Activated T-cell treated with anti-CD3 and anti-CD28 coated beads, Interleukin-2, amount 50 U/mL, for 72 hours (primary cell): ENCODE measurements around the gene ZFHX3. TPM values are rescaled to one million over a fixed set of nuclear protein-coding genes. Genes with fewer than 3 reads are reported as not detected.

Experiments used
- ATAC-seq, 2 donors: fragments of 150-1000 bp; cut with Tn5 transposase; replicated peaks in 1 of 2; 2 replicates each; pipeline ENCODE4 v1.10.0; 2021; ENCODE audit warnings: moderate library complexity in 2 of 2, mild to moderate bottlenecking in 1 of 2
- DNase-seq, 2 donors: peaks; one replicate each; pipeline ENCODE4 v3.0.0; 2021 to 2022; ENCODE audit warnings: mixed read lengths in 1 of 2
- H3K27ac Mint-ChIP-seq: one replicate; pipeline ENCODE4 v1.8.0; 2022; ENCODE audit warnings: mild to moderate bottlenecking, moderate library complexity, mixed read lengths
- H3K27me3 Mint-ChIP-seq: one replicate; pipeline ENCODE4 v1.8.0; 2022; ENCODE audit warnings: low read depth, mixed read lengths
- H3K36me3 Mint-ChIP-seq, 2 donors: one replicate each; pipeline ENCODE4 v1.8.0; 2022; ENCODE audit warnings: mixed read lengths in 2 of 2, mild to moderate bottlenecking in 1 of 2; ENCODE audit not compliant: insufficient read depth in 2 of 2
- H3K4me1 Mint-ChIP-seq: one replicate; pipeline ENCODE4 v1.8.0; 2022; ENCODE audit warnings: low read depth, mixed read lengths
- H3K4me3 Mint-ChIP-seq, 2 donors: one replicate each; pipeline ENCODE4 v1.8.0; 2022; ENCODE audit warnings: mild to moderate bottlenecking in 2 of 2, mixed read lengths in 2 of 2, moderate library complexity in 2 of 2
- H3K9me3 Mint-ChIP-seq, 2 donors: one replicate each; pipeline ENCODE4 v1.8.0; 2022; ENCODE audit warnings: mixed read lengths in 2 of 2
- total RNA-seq, 2 donors: library from RNA; stranded (reverse); gene quantifications; one replicate each; pipeline ENCODE4 v1.2.3, GENCODE V29; 2022

Gene ZFHX3
- total RNA-seq, 2 donors from 2014 or later: 0.35 to 1.0 TPM

DNA sequence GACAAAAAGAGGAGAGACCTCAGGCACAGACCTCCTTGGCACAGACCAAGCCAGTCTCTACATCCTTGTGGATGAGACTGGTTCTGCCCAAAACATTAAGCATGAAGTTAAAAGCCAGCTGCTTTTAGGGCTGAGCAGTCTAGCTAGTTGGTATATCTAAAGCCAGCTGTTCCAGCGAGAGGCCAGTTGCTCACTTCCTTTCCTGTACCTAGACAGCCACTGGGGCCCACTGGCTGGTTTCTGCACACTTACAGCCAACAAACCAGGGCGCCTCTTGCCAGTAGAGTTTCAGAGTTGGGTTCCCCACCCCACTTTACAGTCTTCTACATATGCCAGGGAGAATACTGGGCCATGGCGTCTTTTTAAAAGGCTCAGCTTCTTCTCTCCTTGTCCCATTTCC is 242.4 kb downstream of the ZFHX3 start:
- no peaks in the 10 kb centered on the region for H3K36me3 Mint-ChIP-seq
- H3K27me3 Mint-ChIP-seq: no peaks in the 10 kb centered on the region
- ATAC-seq: no peak
- H3K9me3 Mint-ChIP-seq: no peaks in the 10 kb centered on the region
- DNase-seq: no peak
- no peak overlapping the region for H3K27ac Mint-ChIP-seq
- no peak overlapping the region for H3K4me3 Mint-ChIP-seq
- no peaks in the 10 kb centered on the region for H3K4me1 Mint-ChIP-seq

DNA sequence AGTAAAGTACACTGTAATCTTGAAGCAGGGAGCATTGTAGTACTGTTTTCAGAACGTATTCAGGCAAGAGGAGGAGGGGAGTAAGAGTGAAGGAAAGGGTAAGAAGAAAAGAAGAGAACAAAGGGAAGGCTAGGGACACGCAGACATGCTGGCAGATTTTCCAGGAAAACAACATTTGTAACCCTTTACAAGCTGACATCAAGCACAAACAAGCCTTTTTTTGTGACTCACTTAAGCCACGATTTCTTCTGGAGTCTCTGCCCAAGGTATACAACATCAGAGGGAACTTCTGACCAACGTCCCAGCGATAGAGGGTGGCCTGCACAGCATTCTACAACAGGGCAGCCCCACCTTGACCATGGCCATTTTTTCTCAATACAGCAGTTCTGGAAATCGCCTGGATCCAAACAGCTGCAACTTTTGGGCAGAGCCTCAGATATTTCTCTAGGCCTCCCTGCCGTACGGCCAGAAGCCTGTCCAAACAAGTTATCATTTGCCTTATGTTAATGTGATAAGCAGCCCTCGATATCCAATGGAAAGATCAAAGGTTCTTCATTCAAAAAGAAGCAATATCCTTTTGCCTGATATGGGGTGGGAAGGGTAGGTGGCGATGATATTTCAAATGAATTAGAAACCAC is 247.3 kb downstream of the ZFHX3 start:
- Mint-ChIP-seq H3K27me3 (no peaks in the 10 kb centered on the region), H3K4me3 (no peak overlapping the region), H3K36me3 (no peaks in the 10 kb centered on the region), H3K9me3 (no peaks in the 10 kb centered on the region), H3K4me1 (no peaks in the 10 kb centered on the region), H3K27ac (no peak overlapping the region)
- ATAC-seq: no peak
- DNase-seq: no peak

DNA sequence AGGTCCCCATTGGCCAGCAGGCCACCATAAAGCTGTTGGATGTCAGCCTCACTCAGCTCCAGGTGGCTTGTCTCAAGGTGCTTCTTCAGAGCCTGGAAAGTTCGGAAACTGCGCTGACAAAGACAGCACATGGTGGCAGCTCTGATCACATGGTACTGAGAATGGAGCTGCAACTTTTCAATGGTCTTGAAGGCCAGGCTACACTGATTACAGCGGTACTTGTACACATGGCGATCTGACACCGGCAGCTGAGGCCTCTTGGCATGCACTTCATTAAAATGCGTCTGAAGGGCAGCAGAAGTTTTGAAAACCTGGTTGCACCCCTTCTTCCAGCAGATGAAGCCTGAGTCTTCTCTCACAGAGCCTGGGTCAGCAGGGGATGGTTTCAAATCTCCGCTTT is 249.7 kb downstream of the ZFHX3 start:
- H3K9me3 Mint-ChIP-seq: no peaks in the 10 kb centered on the region
- H3K27ac Mint-ChIP-seq: no peak overlapping the region
- no peaks in the 10 kb centered on the region for H3K4me1 Mint-ChIP-seq
- H3K27me3 Mint-ChIP-seq: no peaks in the 10 kb centered on the region
- H3K4me3 Mint-ChIP-seq: no peak overlapping the region
- H3K36me3 Mint-ChIP-seq: no peaks in the 10 kb centered on the region
- DNase-seq (no peak), ATAC-seq (no peak)

DNA sequence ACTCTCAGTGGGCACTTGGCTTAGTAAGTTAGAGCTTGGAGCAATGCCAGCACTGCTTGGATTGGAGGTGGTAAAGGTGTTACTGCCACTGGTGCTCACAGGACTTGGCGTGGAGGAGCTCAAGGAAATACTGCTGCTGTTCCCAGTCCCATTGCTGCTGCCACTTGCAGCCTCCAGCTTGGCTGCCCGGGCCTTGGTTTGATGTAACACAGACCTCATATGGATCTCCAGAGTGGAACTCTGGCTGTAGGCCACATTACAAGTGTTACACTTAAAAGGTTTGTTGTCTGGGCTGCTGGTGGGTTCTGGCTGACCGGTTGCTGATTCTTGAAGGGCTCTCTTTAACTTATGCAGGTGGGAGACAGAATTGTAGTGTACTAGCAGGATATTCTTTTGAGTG is 250.3 kb downstream of the ZFHX3 start:
- no peak for ATAC-seq
- Mint-ChIP-seq H3K36me3 (no peaks in the 10 kb centered on the region), H3K27ac (no peak overlapping the region), H3K27me3 (no peaks in the 10 kb centered on the region), H3K9me3 (no peaks in the 10 kb centered on the region), H3K4me3 (no peak overlapping the region), H3K4me1 (no peaks in the 10 kb centered on the region)
- no peak for DNase-seq

DNA sequence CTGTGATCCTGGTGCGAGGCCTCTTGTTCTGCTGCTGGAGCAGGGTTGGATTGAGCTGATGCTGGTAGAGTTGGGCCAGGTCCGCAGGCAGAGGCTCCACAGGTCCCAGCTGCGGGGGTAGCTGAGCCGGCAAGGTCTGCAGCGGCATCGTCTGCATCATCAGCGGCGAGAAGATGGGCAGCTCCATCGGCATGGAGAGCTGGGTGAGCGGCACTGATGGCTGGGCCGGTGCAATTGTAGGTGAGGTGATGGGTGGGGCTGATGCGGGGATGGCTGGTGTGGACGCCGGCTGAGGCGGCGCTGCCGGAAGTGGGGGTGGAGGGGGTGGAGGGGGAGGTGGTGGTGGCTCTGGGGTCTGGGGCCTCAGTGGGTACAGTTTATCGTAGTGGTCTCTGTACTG is 251.7 kb downstream of the ZFHX3 start:
- ATAC-seq: no peak
- DNase-seq: no peak
- no peaks in the 10 kb centered on the region for H3K9me3 Mint-ChIP-seq
- no peak overlapping the region for H3K4me3 Mint-ChIP-seq
- H3K36me3 Mint-ChIP-seq: no peaks in the 10 kb centered on the region
- H3K27me3 Mint-ChIP-seq: no peaks in the 10 kb centered on the region
- H3K27ac Mint-ChIP-seq: no peak overlapping the region
- H3K4me1 Mint-ChIP-seq: no peaks in the 10 kb centered on the region

DNA sequence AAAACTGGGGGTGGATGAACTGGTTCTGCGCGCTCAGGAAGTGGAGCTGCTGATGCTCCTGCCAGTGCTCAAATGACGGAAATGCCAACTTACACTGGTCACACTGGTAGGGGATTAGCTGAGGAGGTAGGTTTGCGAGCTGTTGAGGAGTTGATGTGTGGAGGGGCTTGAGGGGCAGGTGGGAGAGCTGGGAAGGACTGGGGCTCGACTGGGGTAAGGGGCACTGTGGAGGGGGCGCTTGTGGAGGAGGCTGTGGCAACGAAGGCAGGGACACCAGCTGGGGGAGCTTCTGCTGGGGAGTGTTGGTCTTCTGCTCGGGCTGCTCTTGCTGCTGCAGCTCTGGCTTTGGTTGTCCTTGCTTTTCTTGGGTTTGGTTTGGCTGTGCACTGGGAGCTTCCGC is 252.9 kb downstream of the ZFHX3 start:
- Mint-ChIP-seq H3K4me3 (no peak overlapping the region), H3K27ac (no peak overlapping the region), H3K4me1 (no peaks in the 10 kb centered on the region), H3K36me3 (no peaks in the 10 kb centered on the region), H3K9me3 (no peaks in the 10 kb centered on the region), H3K27me3 (no peaks in the 10 kb centered on the region)
- ATAC-seq (no peak), DNase-seq (no peak)

DNA sequence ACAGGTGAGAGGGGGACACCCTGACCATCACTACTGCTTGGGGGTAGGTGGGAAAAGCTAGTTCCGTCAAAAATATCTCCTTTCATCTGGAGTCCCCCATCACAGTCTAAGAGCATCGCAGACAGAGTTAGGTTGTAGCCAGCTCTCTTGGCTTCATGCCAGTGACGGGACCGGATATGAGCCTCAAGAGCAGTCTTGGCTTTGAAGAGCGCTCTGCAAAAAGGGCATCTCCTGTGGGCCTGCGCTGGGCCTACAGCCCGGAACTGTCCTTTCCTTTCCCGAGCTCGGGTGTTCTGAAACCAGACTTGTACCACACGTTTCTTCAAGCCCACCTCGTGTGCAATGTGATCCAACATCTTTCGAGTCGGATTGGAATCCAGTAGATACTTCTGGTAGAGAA is 253.6 kb downstream of the ZFHX3 start:
- Mint-ChIP-seq H3K9me3 (no peaks in the 10 kb centered on the region), H3K4me3 (no peak overlapping the region), H3K4me1 (no peaks in the 10 kb centered on the region), H3K27me3 (peaks cover 2% of the 10 kb centered on the region), H3K36me3 (no peaks in the 10 kb centered on the region), H3K27ac (no peak overlapping the region)
- DNase-seq (no peak), ATAC-seq (no peak)

DNA sequence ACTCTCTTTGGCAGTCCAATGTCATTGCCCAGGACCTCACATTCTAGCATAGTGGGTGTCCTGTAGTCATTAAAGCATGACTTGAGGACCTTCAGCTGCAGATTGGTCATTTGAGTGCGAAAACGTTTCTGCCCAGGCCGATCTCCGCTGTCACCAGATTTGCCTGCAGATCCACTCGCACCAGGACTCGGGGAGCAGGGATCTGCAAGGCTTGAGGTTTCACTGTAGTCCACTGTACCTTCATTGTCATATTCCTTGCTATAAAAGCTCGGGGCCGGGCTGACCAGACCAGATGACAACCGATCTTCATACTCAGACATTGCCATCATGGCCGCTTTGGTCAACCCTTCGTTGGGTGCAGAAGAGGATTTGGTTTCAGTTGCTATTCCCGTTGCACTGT is 254.2 kb downstream of the ZFHX3 start:
- no peak for DNase-seq
- peaks cover 6% of the 10 kb centered on the region for H3K27me3 Mint-ChIP-seq
- no peaks in the 10 kb centered on the region for H3K4me1 Mint-ChIP-seq
- H3K4me3 Mint-ChIP-seq: no peak overlapping the region
- ATAC-seq: no peak
- no peaks in the 10 kb centered on the region for H3K9me3 Mint-ChIP-seq
- H3K27ac Mint-ChIP-seq: no peak overlapping the region
- no peaks in the 10 kb centered on the region for H3K36me3 Mint-ChIP-seq

DNA sequence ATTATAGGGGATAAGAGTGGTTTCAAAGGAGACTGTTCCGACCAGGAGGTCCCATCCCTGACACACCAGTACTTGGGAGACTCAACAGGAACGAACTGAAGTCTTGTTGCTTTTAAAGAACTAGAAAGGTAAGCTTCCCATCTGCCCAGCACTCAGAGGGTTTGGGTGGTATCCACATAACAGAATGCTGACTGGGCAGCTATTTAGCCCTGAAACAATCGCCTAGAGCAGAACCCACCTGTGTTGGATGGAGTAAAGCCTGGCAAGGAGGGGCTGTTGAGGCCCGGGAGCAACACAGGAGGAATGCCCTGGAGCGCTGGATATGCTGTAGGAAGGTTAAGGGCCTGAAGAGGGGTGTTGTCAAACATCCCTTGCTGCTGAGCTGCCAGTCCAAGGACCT is 254.9 kb downstream of the ZFHX3 start:
- no peak overlapping the region for H3K4me3 Mint-ChIP-seq
- H3K9me3 Mint-ChIP-seq: no peaks in the 10 kb centered on the region
- ATAC-seq: no peak
- H3K4me1 Mint-ChIP-seq: no peaks in the 10 kb centered on the region
- peaks cover 6% of the 10 kb centered on the region for H3K27me3 Mint-ChIP-seq
- no peak overlapping the region for H3K27ac Mint-ChIP-seq
- no peak for DNase-seq
- H3K36me3 Mint-ChIP-seq: no peaks in the 10 kb centered on the region

DNA sequence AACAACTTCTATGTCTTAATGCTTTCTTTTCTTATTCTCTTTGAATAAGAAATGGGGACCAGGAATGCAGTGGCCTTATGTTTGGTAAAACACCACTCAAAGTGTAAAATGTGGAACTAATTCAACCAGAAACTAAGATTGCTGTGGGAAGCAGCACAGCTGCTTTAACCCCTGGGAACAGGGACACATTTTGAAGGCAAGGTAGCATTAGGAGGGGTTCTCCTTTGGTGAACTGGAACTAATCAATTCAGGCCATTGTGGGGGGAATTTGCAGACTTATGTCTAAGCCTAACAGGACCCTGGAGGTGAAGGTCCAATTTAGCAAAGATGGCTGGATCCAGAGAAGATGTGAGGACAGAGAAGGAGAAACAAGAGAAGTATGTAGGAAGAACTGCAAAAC is 256.1 kb downstream of the ZFHX3 start:
- Mint-ChIP-seq H3K4me1 (peaks cover 6% of the 10 kb centered on the region), H3K4me3 (no peak overlapping the region), H3K27me3 (peaks cover 6% of the 10 kb centered on the region), H3K9me3 (no peaks in the 10 kb centered on the region), H3K36me3 (no peaks in the 10 kb centered on the region), H3K27ac (no peak overlapping the region)
- DNase-seq (no peak), ATAC-seq (no peak)

DNA sequence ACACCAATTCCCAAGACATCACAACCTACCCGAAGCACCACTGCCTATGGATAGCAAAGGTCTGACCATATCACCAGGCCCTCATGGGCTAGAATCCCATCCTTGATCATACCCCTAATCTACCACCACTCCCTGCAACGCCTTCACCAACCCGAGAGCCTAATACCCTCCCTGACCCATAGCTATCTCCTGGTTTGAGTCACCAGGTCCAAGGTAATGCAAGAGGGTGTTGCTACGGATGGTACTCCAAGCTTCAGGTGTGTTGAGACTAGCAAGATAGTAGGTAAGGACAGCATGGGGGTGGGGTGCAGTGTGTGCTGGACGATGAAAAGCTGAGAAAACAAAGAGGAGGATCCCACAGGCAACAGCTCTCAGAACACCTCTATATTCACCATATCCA is 258.0 kb downstream of the ZFHX3 start:
- no peak overlapping the region for H3K27ac Mint-ChIP-seq
- peaks cover 24% of the 10 kb centered on the region for H3K27me3 Mint-ChIP-seq
- no peaks in the 10 kb centered on the region for H3K9me3 Mint-ChIP-seq
- no peaks in the 10 kb centered on the region for H3K36me3 Mint-ChIP-seq
- peaks cover 17% of the 10 kb centered on the region for H3K4me1 Mint-ChIP-seq
- DNase-seq (no peak), ATAC-seq (no peak)
- H3K4me3 Mint-ChIP-seq: no peak overlapping the region

DNA sequence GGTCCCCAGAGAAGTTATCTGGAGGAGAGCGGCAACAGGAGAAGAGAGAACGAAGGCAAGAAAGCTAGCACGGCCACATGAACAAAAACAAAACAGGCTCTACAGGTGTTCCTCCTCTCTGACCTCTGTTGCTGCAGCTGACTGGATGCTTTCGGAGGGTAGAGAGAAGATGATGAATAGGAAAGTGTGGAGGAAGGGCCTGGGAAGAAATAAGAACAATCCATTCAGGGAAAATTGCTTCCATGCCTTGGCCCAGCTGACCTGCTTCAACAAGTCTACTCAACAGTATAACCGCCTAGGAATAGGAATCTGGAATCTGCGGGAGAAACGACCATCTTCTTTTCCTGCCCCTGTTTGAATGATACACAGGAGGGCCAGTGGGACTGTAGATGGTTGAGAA is 258.5 kb downstream of the ZFHX3 start:
- DNase-seq (no peak), ATAC-seq (no peak)
- Mint-ChIP-seq H3K4me1 (peaks cover 17% of the 10 kb centered on the region), H3K4me3 (no peak overlapping the region), H3K36me3 (no peaks in the 10 kb centered on the region), H3K27ac (no peak overlapping the region), H3K9me3 (no peaks in the 10 kb centered on the region), H3K27me3 (peaks cover 24% of the 10 kb centered on the region)

DNA sequence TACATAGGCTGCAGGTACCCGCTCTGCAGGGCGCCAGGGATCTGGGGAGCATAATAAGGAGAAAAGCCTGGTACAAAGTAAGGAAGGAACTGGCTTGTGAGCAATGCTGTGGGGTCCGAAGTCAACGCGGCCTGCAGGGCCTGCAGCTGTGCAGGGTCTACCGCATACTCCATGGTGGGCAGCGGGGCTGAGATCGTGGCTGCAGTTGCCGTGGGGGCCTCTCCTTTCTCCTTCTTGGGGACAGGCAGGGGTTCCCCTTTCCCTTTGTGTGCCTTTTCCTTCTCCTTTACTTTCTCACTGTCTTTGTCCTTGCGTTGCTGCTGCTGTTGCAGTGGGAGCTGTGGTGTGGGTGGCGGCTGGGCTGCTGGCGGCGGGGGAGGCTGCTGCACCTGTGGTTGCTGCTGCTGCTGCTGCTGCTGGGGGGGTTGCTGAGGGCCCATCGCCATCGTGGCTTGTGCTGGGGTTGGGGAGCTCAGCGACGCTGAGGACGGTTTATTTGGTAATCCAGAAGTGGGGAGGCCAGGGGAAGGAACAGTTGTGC is 259.6 kb downstream of the ZFHX3 start:
- peaks cover 24% of the 10 kb centered on the region for H3K27me3 Mint-ChIP-seq

More for the DNA sequence above, 259.6 kb downstream of the ZFHX3 start:
- Mint-ChIP-seq H3K4me3 (peak overlapping the region; percentile 71 to 76), H3K9me3 (no peaks in the 10 kb centered on the region), H3K36me3 (no peaks in the 10 kb centered on the region), H3K4me1 (peaks cover 17% of the 10 kb centered on the region), H3K27ac (no peak overlapping the region)
- peak in 1 of 2 donors; percentile 2 for ATAC-seq
- DNase-seq: no peak
